HG03175 (cell line): ENCODE measurements around the gene CRYBA1.
"Not testable (repeated sequence)": the region's sequence is repeated elsewhere in the genome, so short reads cannot be mapped to it uniquely, and the experiment has no call there.

Experiments used
- ATAC-seq: cut with Tn5 transposase; IDR thresholded peaks from one replicate; pipeline ENCODE4 v1.9.1; 2021; ENCODE audit warnings: mild to moderate bottlenecking, moderate library complexity; ENCODE audit not compliant: unreplicated experiment

The CRYBA1 gene, protein sequence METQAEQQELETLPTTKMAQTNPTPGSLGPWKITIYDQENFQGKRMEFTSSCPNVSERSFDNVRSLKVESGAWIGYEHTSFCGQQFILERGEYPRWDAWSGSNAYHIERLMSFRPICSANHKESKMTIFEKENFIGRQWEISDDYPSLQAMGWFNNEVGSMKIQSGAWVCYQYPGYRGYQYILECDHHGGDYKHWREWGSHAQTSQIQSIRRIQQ

DNA sequence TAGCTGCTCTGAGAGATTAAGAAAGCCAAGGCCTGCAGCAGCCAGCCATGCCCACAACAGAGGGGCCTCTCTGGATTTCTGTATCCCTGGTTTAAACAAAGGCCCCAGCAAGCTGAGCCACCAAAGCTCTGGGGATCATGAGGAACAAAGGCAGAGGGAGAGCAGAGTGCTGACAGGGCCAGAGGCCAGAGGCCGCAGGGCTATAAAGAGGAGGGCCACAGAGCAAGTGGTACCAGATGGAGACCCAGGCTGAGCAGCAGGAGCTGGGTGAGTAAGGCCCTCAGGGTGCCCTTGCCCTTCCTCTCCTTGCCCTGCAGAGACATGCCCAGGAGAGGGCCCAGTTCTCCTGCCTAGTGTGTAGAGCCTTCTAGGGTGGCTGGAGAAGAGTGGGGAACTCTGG is at the start of gene CRYBA1:
TSS of gene CRYBA1 (plus strand) at position 232 of the 400 bp plus-strand sequence. CDS start at position 237, 5 bp downstream.
- no peak for ATAC-seq

DNA sequence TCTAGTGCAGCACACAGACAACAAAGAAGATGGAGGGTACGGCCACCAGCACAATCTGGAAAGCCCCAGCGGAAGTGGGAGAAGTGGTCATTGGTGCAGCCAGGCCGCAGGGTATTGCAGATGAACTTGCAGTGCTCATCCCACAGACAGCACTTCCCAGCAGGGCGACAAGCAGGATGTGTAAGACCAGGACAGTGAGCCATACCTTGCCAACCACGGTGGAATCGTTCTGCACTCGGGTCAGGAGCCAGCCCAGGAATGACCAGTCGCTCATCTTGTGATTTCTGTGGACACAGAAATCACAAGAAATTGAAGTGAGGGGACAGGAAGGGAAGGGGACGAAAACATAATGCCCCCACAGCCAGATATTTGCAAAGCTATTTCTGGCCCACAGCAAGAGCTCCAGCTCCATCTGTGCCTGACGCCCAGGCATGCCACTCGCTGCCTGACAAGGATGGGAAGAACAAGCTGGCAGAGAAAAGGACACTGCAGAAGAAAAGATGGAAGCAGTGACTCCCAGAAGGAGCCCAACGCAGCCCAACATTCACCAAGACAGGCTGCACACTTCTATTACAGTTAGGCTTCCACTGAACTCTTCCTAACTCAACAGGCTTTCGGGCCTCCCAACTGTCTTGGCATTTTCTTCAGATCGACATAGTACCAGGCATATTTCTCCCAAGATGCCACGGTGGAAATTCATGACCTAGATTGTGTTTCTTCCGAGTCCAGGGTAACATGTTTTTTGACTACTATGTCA is 49.0 kb upstream of the CRYBA1 start:
- no peak for ATAC-seq

DNA sequence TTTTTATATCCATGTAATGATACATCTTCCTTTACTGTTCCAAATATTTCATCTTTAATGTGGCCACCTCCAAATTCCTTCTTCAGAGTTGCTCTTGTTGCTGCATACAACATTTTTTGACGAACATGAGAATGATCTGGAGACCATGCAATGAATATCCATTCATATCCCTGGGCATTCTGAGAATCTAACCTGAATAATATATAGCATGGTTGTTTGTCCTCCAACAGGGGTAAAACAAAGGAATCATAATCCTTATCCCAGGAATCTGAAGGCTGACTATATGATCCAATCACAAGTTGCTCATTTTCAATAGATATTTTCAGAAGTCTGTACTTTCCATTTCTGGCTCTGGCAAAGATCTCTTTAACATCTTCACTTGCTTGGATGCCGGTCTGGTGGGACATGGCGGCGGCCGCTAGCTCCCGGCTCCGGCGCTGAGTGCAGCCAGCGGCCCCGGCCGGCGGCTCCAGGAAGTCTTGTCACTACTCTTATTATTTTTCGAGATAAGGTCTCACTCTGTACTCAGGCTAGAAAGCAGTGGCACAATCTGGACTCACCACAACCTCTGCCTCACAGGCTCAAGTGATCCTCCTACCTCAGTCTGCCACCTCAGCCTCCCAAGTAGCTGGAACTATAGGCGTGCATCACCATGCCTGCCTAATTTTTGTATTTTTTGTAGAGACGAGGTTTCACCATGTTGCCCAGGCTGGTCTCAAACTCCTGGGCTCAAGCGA is 42.4 kb upstream of the CRYBA1 start:
- not testable (repeated sequence) for ATAC-seq

DNA sequence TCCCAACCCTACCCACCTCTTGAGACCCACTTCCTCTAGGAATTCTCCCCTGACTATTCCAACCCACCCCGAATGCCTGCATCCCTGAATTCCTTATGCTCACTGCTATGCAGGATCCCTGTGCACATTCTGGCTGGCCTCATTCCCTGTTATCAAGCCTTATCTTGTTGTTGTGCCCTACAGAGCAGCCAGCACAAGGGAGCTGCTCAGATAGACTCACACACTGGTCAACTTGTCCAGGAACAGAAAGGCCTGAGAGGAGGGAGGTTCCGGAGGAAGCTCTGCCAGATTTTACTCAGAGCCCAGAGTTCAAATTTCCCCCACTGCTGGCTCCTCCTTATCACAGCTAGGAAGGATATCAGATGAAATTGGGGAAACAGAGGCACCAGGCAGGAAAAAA is 41.6 kb upstream of the CRYBA1 start:
- ATAC-seq: no peak

DNA sequence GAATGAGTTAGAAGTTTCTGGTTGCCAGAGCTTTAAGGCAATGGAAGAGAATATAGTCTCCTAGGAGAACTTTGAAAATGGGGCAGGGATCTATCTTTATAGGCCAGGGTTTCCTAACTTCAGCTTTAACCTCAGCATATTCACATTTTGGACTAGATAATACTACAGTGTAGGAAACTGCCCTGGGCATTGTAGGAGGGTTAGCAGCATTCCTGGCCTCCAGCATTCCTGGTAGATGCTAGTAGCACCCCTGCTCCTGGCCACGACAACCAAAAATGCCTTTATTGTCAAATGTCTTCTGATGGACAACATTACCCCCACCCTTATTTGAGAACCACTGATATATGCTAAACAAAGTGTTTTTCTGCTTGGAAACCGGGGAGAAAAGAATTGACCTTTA is 38.7 kb upstream of the CRYBA1 start:
- no peak for ATAC-seq

DNA sequence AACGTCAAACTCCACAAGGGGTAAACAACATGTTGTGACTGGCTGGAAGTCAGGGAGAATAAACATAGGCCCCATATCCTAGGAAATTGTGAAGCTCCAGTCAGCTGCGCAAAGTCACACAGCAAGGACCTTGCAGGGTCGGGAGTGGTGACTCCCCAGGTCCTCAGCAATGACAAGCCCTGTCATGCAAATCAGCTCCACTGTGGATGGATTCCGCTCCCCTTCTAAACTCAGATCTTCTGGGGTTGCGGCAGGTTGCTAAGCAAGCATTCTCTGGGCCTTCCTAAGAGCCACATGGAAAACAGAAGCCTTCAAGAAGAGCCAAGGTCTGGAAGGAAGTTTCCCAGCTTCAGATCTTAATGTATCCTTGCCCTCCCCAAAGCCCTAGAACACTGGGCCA is 37.6 kb upstream of the CRYBA1 start:
- ATAC-seq: no peak

DNA sequence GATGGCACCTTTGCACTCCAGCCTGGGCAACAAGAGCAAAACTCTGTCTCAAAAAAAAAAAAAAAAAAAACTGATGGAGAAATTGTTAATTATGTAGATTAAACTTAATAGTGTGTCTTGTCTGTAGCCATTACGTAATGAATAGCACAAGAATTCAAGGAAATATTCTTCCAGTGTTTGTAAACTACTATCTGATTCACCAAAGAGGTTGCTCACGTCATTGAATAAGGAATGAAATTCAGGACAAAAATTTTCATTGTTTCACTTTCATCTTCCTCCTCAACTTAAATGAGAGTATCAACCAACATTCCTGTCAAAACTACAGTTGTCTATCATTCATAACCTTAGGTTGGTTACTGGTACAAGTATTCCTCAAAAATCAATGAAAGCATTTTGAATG is 35.8 kb upstream of the CRYBA1 start:
- no peak for ATAC-seq

DNA sequence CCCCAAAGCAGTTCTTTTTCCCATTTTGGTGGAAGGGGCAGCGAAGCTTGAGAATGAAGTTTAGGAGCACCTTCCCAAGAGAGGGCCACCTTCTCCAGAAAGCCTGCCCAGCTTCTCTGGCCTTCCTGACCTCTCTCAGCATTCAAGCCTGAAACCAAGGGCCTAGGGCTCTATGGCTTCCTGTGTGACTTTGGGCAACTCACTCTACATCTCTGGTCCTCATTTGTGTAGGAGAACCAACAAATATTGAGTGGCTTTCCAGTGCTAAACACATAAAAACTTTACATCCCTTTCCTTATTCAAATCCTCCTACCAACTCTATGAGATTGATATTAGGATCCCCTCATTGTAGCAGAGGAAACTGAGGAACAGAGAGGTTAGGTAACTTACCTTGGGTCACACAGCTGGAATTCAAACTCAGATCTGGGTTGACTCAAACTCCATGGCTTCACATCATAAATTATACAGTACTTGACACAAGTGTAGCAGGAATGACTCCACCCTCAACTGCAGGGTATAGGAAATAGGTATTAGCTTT is 34.5 kb upstream of the CRYBA1 start:
- no peak for ATAC-seq

DNA sequence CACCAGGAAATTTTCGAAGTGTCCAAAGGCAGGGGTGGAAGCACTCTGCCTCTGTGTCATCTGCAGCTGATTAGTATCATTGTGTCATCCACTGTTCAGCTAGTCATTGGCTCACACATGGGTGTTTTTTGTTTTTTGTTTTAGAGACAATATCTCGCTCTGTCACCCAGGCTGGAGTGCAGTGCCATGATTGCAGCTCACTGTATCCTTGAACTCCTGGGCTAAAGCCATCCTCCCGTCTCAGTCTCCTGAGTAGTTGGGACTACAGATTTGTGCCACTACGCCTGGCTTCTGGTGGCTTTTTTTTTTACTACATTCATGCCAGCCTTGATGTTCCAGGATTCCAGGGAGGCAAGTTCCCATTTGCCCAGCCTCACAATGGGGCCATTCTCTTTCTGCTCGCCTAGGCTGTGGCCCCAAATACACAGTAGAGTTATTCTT is 34.0 kb upstream of the CRYBA1 start:
- no peak for ATAC-seq

DNA sequence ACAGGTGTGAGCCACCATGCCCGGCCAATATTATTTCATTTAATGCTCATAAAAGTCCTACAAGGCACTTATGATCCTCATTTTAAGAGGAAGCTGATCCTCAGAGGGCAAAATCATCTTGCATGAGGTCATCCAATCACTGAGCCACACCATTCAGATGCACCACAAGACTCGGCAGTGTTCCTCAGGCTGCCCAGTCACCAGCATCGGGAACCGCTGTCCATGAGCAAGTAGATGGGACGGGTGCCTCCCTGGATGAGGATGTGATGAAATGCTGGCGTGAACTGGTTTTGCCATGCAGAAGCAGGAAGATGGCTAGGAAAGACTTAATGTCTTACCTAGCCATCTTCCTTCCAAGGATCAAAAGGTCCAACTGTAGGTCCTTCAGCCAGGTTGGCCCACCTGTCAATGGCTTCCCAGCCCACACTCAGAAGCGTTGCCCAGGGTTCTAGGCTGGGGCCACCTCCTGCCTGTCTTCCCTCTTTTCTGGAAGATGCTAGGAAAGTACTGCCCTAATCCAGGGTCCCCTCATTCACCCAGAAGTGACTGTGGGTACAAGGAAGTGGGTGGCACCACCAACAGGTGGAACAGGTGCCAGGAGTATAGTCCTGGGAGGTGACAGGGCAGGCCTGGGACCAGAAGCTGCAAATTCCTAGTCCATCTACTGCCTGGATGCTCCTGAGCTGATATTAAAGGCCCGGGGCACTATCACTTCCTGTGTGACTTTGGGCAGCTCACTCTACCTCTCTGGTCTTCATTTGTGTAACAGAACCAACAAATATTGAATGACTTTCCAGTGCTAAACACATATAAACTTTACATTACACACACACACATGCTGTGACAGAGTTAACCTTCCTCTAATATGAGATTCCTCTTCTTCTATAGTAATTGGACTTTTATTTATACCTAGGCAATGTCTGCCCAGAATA is 32.2 kb upstream of the CRYBA1 start:
- ATAC-seq: no peak

DNA sequence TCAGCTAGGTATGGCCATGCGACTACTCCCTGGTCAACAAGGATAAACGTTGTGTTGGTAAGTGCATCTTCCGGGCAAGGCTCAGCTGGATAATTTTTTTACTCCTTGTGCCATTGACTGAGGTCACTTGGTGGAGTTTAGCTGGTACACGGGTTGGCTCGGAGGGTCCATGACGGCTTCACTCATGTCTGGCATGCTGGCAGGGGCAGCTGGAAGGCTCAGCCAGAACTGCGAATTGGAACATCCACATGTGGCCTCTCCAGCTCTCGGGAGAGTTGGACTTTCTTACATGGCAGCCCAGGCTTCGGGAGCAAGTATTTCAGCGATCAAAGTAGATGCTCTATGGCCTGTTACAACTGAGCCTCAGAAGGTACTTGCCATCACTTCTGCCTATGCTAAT is 31.5 kb upstream of the CRYBA1 start:
- ATAC-seq: no peak

DNA sequence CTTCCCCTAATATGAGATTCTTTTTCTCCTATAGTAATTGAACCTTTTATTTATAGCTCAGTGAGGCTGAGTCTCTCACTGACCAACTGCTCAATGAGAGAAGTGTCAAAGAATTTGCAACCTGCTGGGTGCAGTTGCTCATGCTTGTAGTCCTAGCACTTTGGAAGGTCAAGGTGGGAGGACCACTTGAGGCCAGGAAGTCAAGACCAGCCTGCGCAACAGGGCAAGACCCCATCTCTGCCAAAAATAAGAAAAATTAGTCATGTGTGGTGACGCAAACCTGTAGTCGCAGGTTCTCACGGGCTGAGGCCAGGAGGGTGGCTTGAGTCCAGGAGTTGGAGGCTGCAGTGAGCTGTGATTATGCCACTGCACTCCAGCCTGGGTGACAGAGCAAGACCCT is 30.9 kb upstream of the CRYBA1 start:
- ATAC-seq: no peak

DNA sequence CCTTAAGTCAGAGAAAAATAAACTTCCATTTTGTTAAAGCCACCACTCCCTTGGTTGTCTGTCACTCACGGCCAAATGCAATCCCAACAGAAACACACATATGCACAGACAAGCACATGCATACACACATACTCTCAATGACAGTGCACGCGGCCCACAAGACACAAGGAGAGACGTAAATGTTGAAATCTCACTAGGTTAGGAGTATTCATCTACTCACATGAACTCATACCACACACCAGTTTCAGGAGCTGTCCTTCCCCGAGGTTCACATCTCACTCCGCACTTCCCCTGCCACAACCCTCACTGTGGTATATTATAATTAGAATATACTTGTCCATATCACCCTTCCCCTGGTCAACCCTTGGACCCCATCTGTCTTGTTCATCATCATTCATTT is 30.5 kb upstream of the CRYBA1 start:
- no peak for ATAC-seq

DNA sequence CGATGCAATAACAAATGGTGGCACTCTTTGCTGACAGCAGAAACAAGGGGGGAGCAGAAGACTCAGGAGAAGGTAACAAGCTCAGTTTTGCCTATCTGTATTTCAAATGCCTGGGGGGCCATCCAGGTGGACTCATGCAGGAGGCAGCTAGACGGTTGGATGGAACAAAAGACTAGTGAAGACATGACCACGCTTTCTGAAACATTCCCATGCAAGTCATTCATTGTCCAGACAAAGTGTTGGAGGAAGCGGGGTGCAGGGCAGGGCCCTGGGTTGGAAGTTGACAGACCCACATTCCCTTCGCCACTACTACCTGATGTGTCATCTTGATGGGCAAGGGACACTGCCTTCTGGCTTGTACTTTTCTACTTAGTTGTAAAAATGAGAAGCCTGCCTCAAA is 29.8 kb upstream of the CRYBA1 start:
- no peak for ATAC-seq

DNA sequence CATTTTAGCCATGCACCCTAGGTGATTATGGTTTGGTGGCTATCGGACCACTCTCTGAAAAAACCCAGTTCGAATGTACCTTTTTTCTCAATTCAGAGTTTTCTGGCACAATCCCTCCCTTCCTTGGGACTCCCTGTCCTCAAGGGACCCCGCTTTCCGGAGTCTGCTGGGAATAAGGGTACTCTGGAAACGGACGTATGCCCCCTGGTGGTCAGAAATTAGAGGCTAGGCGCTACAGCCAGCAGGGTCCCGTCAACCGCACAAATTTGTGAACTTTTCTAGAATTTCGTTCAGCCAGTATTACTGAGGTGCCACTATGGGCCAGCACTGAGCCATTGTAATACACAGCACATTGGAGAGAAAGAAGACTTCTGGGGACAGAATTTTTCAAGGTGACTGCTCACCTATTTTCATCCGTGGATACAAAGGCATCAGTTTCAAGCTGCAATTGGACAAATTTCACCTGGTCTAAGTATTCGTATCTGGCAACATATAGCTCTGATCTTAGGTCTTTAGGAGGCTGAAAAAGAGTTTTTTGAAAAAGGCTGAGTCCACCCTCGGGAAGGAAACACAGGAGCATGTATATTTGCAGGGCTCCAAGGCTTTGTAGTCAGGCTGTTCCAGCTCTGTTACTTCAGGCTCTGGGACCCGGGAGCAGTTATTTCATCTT is 27.1 kb upstream of the CRYBA1 start:
- ATAC-seq: no peak

DNA sequence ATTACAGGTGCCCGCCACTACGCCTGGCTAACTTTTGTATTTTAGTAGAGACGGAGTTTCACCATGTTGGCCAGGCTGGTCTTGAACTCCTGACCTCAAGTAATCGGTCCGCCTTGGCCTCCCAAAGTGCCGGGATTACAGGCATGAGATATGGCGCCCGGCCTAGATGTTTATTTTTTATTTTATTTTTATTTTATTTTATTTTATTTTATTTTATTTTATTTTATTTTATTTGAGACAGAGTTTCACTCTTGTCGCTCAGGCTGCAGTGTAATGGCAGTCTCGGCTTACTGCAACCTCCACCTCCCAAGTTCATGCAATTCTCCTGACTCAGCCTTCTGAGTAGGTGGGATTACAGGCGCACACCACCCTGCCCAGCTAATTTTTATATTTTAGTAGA is 25.3 kb upstream of the CRYBA1 start:
- not testable (repeated sequence) for ATAC-seq

DNA sequence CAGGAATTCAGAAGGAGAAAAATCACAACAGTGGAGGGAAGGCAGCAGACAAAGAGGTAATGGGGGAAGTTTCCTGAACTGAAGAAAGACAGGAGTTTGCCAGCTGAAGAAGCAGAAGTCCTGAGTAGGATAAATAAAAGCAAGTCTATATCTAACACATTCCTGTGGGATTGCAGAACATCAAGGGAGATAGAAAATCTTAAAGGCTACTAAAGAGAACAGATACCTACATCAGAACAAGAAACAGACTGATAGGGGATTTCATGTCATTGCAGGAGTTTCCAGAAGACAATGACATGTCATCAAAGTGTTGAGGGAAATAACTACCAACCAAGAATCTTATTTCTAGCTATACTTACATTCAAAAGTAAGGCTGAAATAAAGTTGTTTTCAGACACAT is 21.3 kb upstream of the CRYBA1 start:
- ATAC-seq: no peak

DNA sequence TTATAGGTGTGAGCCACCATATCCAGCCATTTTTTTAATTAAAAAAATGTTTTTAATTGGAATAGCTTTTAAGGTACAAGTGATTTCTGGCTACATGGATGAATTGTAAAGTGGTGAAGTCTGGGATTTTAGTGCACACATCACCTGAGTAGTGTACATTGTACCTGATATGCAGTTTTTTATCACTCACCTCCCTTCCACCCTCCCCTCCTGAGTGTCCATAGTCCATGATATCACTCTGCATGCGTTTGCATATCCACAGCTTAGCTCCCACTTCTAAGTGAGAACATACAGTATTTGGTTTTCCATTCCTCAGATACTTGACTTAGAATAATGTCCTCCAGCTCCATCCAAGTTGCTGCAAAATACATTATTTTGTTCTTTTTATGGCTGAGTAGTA is 13.4 kb upstream of the CRYBA1 start:
- ATAC-seq: no peak

DNA sequence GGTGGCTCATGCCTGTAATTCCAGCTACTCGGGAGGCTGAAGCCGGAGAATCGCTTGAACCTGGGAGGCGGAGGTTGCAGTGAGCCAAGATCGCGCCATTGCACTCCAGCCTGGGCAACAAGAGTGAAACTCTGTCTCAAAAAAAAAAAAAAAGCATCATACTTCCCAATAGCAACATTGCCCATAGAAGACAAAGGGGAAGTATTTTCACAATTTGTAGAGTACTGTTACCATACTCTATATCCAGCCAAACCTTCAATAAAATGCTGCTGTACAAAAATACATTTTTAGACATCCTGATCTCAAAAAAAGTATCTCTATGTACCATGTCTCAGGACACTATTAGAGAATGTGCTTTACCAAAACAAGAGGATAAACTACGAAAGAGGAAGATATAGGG is 11.7 kb upstream of the CRYBA1 start:
- ATAC-seq: not testable (repeated sequence)

DNA sequence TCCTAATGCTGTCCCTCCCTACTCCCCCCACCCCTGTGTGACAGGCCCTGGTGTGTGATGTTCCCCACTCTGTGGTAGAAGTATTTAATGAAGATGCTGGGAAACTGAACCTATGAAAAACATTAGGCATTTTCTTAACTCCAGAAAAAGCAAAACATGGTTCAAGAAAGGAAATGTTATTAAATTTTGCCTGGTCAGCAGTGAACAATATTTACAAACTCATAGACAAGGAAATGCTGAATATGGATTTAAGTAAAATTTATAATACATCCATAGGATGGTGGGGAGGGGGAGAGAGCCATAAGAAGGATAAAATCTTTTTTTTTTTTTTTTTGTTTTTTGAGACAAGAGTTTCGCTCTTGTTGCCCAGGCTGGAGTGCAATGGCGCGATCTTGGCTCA is 10.8 kb upstream of the CRYBA1 start:
- no peak for ATAC-seq
